Activated T-cell treated with anti-CD3 and anti-CD28 coated beads for 4 hours (primary cell): ENCODE results near the gene LAMA5.

Experiments
- DNase-seq: peaks from one replicate; pipeline ENCODE4 v3.0.0-alpha.2; 2020

The LAMA5 gene

DNA sequence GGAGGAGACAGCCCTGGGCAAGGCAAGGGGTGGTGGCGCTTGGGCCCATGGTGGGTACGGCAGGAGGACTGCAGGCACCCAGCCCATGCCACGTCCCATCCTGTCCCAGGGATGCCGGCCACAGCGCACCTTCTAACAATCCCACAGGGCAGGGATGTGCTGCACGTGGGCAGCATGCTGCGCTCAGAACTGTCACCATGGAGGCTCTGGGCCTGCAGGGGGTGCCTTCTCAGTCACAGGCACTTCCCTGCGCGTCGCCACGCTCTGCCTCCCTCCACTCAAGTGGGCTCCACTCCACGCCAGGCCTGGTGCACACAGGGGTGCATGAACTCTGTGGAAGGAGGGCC is 37.6 kb upstream of the LAMA5 start:
- DNase-seq: no peak

DNA sequence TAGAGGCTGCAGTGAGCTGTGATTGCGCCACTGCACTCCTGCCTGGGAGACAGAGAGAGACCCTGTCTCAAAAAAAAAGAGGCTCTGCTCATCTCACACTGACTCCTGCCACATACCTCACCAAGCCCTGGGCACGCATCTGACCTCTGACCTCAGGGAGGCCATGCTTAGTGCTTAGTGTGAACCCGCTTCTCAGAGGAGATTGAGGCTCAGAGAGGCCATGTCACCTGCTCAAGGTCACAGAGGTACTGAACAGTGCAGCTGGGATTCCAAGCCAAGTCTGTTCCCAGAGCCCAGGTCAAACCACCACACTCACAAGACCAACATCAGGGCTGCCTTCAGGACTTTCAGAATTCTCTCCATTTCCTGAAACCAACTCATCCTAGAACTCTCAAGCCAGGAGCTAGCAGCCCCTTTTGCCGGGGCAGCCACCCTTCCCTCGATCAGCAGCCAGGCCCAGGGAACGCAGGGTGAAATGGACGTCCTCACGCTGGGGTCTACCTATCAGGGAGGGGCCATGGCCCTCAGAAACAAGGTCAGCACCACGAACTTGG is 37.1 kb upstream of the LAMA5 start:
- DNase-seq: no peak

DNA sequence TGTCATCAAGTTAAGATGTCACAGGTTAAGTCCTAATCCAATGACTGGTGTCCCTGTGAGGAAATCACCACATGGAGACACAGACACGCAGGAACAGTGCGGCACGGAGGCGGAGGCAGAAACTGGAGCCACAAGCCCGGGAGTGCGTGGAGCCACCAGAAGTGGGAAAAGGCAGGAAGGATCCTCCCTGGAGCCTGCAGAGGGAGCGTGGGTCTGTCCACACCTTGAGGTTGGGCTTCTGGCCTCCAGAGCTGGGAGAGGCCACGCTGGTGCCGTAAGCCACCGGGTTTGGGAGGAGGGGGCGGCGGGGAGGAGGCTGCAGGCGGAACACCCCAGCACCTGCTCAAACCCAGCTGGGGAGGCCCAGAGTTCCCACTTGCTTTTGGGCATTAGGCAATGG is 36.2 kb upstream of the LAMA5 start:
- no peak for DNase-seq

DNA sequence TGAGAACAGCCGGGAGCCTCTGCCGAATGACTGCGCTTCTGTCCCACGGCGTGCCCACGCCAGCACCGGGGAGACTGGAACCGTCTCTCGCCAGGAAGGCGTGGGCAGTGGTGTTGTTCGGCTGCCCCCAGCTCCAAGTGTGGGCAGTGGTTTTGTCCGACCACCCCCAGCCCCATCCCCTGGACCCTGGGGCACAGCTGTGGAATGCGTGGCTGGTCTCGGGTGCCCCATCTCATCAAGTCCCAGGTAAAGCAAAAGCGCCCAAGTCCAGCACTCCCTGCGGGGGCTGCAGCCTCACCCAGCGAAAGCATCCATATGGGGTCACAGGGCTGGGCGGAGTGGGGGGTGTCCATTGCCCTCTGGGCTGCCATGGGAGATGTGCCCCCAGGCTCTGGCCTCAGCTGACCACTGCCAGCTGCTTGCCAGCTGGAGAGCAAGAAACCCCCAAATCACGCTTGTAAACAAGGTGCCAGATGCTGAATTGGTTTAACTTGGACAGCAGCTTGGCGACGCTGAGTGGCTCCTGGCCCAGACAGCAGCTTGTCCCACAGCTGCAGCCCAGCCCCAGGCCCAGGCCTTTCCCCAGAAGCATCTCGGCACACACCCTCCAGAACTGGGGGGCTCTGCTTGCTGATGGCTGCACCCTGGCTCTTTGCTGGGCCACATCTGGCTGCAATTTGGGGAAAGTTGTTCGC is 35.5 kb upstream of the LAMA5 start:
- DNase-seq: no peak

DNA sequence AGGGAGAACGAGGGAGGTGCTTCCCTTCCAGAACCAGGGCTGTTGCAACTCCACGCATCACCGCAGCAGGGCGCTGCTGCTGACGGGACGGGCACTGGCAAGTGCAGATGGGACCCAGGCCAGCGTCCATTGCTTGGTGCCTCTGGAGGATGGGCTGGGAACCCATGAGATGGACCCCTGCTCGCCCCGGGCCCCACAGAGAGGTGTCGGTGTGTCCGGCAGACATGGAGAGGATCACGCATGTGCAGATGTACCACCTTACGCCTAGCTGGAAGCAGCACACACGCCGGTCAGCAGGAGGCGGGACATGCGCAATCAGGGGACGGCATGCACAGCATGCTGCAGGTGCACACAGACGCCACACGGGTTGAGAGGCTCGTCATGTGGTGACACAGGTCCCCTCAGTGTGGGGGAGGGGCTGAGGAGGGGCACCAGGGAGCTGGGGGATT is 34.2 kb upstream of the LAMA5 start:
- DNase-seq: no peak

DNA sequence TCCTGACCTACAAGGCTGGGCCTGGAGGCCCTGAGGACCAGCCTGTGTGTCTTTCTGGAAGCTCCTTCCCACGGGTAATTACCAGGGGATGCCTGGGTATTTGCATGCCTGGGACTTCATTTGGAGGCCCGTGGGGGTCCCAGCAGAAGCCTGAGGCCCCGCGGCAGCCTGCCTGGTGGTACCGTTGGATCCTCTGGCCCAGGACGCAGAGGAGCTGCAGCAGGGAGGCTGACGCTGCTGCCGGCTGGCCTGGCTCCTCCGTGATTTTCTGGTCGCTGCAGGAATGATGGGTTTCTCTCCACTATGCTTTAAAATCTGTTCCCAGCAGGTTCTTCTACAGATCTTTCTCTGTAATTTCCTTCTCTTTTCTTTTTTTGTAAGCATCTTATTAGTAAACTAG is 33.4 kb upstream of the LAMA5 start:
- no peak for DNase-seq

DNA sequence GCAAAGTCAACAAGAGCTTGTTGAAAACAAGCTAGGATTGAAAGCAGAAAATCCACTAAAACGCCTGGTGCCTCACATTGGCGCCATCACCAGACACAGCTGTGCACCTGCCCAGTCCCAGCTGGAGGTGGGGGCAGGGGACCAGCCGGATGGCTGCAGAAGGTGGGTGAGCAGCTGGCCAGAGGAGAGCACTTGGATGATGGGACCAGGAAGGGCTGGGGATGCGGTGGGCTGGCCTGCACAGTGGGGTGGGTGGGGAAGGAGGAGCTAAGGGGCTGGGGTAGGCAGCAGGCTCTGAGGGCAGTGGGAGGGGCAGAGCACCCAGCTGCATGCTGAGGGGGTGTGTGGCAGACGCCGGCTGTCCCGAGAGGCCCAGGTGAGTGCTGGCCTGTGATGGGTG is 32.9 kb upstream of the LAMA5 start:
- no peak for DNase-seq

DNA sequence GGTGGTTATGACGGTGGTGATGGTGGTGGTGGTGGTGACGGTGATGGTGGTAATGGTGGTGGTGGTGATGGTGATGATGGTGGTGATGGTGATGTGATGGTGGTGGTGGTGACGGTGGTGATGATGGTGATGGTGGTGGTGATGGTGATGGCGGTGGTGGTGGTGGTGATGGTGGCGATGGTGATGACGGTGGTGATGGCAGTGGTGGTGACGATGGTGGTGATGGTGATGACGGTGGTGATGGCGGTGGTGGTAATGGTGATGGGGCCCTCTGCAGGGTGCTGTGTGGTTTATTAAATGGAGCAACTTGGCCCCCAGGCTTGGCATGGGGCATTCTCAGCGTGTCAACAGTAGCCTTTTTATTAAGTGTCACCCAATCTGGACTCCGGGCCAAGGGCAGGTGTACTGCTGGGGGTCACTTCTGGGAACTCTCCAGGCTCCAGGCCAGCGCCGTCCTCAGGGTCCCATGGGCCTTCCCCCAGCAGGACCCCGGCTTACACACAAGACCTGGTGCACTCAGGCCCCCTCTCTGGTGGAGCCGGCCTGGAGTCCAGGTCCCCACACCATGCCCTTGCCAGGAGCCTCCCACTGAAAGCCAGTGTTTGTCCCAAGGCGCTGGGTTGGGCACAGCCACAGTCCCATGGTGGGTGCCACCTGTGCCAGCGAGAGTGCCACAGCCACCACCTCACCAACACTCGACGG is 31.2 kb upstream of the LAMA5 start:
- no peak for DNase-seq

DNA sequence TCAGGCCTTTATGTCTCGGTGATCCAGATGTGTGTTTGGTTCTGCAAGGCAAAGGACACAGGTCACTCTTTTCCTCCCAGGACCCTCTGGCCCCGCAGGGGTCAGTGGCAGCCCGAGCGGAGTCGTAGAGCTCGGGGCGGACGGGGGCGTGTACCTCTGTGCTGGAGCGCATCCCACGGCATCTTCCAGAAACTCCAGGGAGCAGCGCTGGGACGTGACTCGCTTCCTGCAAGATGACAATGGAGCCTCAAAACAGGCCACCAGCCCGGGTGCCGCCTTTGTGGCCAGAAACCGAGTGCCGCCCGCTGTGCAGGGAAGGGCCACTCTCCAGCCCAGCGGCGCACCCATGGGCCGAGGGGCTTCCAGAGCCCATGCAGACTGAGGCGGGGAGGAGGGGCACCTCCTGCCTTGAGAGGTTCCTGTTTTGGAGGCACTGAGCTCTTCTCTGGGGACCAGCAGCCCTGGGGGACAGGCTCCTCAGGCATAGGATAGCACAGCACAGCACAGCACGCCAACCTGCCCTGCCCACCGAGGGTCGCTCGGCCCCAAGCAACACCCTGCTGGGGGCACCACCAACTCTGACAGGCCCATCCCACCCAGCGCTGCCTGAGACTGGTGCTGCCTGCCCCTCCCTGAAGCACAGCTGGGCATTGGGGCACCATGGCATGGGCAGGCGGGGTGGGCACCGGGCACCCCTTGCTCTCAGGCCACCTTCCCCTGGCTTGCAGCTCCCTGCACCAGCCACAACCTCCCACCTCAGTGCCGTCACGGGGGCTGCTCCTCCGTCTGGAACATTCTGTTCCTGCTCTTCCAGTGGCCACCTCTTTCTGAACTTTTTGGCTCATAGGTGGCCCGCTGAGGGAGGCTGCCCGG is 29.5 kb upstream of the LAMA5 start:
- no peak for DNase-seq

DNA sequence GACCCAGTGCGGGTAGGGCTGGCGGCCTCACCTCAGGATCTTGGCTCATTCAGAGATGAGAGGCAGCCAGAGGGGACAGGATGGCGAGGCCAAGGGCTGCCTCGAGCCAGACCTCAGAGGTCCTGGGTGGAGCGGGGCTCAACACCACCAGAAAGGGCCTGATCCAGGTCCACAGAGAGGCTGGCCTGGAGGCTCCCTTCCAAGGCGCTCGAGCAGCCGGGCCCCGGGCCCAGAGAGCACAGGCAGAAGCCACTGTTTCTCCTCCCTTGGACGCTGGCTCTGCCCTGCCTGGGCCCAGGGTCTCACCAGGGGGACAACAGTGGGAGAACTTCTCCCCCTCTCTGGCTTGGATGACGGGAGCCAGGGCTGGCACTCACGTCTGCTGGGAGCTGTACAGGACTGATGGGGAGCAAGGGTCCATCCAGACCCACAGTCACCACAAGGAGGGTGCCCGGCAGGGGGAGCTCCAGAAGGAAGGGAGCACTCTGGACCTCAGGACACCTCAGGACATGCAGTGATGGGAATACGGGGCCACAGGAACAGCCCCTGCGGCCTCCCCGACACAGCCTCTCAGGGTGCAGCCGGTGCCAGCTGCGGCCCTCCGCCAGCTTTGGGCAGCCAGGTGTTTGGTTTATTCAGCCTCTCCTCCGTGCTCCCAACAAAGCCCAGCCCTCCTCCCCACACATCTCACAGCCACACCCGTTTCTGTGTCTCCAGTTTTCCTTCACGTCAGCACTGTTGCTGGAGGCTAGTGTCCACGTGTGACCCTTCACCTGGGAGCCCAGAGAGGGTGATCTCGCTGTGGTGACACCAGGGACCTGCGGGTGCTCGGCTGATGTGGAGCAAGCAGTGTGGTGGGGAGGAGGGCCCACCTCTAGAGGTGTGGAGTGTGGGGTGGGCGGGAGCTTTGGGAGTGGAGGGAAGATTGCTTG is 28.5 kb upstream of the LAMA5 start:
- DNase-seq: no peak

DNA sequence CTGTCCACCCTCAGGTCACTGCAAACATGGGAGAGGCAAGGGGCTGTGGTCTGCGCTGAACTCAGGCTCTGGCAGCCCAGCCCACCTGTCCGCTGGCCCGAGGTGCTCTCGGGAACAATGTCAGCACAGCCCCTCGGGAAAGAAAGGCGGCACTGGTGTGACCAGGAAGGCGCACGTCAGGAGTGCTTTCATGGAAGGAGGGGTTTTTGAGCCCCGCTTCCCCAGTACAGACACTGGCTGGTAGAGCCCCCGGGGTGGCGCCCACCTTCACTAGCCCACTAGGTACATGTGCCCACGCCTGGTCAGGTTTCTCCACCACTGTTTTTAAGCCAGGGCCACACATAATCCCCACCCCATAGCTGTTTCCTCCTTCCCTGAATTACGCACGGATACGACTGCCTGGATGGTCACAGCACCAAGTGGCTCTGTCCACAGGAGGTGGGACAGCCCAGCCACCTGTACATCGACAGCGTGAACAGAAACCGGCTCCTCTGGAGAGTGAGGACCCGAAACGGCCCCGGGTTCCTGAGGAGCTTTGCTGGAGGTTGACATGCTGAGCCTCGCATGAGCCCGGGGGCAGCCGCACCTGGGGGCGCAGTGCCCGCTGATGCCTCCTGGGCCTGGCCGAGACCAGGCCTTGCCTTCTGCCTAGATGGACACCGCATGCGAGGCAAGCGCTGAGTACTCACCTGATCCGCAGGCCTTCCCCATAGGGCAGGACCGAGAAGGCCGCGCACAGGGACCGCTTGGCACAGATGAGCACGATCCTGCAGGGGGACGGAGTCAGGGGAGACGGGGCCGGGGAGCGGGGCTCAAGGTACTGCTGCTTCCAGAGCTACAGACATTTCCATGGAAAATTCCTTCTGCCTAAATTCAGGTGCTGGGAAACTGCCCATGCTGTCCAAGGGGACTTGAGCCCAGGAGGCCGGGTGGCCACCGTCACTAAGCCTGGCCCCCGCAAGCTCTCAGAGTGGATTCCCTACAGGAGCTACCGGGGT is 27.4 kb upstream of the LAMA5 start:
- no peak for DNase-seq

DNA sequence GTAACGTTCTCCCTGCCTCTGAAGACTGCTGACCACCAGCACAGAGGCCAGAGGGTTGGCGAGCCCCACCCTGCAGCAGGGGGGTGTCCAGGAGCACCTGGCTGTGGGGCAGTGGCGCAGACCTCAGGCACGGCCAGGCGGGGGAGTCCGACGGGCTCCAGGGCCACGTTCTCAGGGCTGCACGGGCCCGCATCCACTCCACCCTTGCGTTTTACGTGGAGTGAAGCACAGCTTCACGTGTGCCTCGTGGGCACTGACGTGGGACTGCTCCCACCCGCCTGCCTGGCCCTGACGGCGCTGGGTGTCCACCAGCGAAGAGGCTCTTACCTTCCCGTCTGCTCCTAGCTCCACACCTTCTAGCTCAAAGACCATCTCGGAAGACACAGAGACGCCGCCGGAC is 26.7 kb upstream of the LAMA5 start:
- no peak for DNase-seq

DNA sequence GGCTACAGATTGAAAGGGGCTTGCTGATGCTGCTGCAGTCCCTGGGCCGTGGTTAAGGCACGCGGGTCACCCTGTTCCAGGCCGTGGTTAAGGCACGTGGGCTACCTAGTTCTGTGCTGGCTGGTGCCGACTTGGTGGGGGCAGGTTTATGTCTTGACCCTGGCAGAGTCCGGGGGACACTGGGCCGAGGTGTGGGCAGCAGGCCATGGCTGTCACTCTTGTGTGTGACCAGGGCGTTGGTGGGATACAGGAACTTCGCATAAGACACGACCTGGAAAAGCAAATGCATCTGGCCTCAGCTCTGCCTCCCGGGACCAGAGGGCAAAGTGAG is 26.2 kb upstream of the LAMA5 start:
- no peak for DNase-seq

DNA sequence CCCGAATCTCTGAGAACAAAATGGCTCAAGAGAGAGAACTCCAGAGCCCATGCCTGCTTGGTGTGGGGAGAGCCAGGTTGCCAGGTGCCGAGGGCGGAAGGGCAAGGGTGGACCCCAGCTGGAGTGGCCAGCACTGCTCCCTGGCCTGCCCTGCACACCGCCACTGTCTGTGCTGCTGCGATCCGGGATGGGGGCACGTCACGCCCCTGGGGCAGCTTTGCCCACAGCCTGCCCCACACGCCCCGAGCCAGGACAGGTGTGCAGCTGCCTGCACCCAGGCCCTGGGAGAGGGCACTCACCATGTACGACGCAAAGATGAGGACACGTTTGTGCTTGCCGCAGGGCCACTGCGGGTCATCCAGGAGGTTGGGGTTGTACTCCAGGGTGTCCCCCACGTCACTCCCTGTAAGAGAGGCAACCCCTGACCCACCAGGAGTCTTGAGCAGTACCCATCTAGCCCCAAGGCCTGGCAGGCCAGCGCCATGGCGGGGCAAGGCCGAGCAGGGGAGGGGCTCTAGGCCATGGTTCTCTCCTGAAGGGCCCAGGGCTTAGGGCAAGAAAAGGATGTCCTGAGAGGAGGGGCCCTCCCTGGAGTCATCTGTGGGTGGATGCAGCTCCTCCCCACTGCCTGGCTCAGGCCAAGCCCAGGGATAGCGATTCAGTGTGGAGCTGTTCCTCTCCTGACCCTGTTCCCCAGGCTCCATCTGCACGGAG is 25.7 kb upstream of the LAMA5 start:
- DNase-seq: no peak

DNA sequence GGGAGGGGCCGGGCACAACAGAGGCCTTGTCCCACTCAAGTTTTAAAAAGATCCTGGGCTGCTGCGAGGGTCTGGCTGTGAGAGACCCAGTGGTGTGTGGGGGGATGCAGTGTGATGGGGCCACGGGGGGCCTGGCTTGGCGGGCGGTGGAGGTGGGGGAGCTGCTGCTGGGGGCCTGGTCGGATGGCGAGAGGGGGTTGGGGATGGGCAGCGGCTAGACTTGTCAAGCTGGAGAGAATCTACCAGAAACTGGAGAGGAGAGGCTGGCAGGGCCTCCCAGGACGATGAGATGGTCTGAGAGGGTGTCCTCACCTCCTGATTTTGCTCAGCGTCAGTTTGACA is 24.9 kb upstream of the LAMA5 start:
- DNase-seq: no peak

DNA sequence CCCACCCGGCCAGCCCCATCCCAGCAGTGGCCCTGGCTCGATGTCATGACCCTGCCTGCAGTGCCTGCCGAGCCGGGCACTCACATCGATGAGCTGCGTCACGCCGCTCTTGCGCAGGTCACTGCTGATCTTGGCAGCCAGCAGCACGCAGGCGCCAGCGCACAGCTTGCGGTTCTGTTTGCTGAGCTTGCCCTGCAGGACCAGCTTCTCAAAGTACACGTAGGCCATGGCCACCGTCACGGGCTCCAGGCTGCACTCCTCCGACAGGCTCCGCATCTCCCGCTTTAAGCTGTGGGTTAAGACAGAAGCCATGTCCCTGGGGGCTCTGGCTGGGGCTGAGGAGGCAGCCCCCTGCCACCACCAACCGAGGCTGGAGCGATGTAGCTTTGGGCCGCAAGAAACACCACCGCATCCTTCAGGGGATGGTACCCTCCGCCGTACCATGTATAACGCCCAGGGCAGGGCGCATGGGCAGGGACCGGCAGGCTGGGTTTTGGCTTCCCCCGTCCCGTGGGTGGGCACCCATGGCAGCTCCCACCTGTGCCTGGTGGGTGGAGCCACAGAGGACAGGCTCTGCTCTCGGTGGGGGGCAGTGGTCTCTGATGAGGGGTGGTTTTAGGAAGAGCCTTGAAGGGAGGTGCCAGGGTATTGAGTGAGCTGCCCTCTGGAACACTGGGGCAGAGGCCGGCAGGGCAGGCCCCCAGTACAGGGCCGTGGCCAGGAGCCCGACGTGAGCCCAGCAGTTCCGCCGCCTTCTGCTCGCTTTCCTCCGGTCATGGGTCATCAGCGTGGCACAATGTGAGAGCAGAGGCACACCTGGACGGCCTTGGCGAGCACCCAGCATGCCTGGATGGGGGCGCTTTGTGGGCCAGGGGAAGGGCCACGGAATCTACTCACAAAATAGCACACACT is 24.3 kb upstream of the LAMA5 start:
- no peak for DNase-seq

DNA sequence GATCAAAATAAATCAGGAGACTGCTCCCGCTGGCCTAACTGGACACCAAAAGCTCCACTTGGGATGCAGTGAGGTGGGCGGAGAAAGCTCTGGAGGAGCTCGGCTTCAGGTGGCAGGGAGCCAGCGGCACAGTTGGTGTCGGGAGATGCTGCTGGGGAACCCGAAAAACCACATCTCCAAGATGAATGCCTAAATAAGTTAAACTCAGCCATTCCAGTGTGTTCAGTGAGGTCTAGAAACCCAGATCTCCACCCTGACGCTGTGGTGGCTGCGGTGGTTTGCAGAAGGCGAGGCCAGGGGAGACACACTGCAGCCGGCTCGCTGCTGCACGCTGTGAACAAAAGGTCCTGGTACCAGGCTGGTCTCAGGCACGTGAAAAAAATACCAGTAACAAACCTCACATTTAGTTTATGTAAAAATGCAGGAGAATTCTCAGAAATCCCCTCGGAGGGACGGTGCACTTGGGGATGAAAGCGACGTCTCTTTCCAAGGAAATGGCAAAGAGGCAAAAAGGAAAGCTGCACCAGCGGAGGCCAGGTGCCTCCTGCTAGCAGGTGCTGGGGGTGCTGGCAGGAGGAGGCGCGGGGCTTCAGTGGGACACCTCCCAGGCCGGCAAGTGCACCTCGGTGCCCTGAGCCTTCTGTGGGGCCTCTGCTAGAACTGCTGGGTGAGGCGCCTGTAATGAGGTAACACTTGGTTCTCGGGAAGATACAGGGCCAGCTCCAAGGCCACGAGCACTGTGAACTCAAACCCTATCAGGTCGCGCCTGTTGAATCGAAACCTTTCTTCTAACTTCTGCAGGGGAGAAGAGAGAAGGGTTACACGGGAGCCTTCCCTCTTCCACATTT is 23.4 kb upstream of the LAMA5 start:
- no peak for DNase-seq

DNA sequence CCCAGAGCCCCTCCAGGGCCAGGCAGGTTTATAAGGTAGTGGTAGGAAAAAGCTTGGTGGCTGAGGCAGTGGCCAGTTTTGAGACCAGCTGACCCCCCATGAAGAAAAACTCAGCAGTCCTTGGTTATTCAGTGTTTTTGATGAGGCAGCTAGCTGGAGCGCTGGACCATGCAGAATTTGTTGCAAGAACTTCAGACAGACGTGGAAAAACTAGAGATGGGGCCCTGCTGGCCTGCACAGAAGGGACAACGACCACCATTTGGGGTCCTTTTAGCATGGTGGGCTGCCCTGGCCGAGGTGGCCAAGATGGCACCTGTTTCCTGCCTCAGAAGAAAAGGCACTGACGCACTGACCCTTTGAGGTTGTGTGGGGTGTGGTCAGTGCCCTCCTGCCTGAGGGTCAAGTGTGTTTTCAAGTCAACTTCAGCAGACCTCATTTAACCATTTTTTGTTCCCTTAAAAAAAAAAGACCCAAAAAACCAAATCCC is 22.5 kb upstream of the LAMA5 start:
- DNase-seq: no peak
